Ishikawa (cell line): ENCODE measurements around the gene PRDM7.

ENCODE experiments used
- CEBPB ChIP-seq: IDR thresholded peaks from 2 replicates; pipeline ENCODE4 v1.6.1; 2012
- CREB1 ChIP-seq: IDR thresholded peaks from 2 replicates; pipeline ENCODE4 v1.6.1; 2012; ENCODE audit warnings: low read depth
- EGR1 ChIP-seq: IDR thresholded peaks from 2 replicates; pipeline ENCODE4 v1.6.1; 2012
- EP300 ChIP-seq: IDR thresholded peaks from 2 replicates; pipeline ENCODE4 v1.6.1; 2012; ENCODE audit warnings: borderline replicate concordance
- FOXM1 ChIP-seq: IDR thresholded peaks from 2 replicates; pipeline ENCODE4 v1.6.1; 2012; ENCODE audit warnings: low read depth, borderline replicate concordance
- NFIC ChIP-seq: IDR thresholded peaks from 2 replicates; pipeline ENCODE4 v1.6.1; 2012
- RAD21 ChIP-seq: IDR thresholded peaks from 2 replicates; pipeline ENCODE4 v1.6.1; 2012; ENCODE audit warnings: low read depth
- TAF1 ChIP-seq: IDR thresholded peaks from 2 replicates; pipeline ENCODE4 v1.6.1; 2012; ENCODE audit warnings: low read depth, mild to moderate bottlenecking
- TCF12 ChIP-seq: IDR thresholded peaks from 2 replicates; pipeline ENCODE4 v1.6.1; 2012; ENCODE audit warnings: low read depth
- TEAD4 ChIP-seq: IDR thresholded peaks from 2 replicates; pipeline ENCODE4 v1.6.1; 2012
- YY1 ChIP-seq: IDR thresholded peaks from 2 replicates; pipeline ENCODE4 v1.6.1; 2012; ENCODE audit warnings: low read depth
- ZBTB7A ChIP-seq: IDR thresholded peaks from 2 replicates; pipeline ENCODE4 v1.6.1; 2012; ENCODE audit warnings: low read depth
- TF ChIP-seq, protein P1 (sequence below): IDR thresholded peaks from 2 replicates; pipeline ENCODE4 v1.6.1; 2012
- TF ChIP-seq, protein P2 (sequence below): IDR thresholded peaks from 2 replicates; pipeline ENCODE4 v1.6.1; 2012
- TF ChIP-seq, protein P3 (sequence below): IDR thresholded peaks from 2 replicates; pipeline ENCODE4 v1.6.1; 2012; ENCODE audit warnings: low read depth, mild to moderate bottlenecking

The PRDM7 gene

DNA sequence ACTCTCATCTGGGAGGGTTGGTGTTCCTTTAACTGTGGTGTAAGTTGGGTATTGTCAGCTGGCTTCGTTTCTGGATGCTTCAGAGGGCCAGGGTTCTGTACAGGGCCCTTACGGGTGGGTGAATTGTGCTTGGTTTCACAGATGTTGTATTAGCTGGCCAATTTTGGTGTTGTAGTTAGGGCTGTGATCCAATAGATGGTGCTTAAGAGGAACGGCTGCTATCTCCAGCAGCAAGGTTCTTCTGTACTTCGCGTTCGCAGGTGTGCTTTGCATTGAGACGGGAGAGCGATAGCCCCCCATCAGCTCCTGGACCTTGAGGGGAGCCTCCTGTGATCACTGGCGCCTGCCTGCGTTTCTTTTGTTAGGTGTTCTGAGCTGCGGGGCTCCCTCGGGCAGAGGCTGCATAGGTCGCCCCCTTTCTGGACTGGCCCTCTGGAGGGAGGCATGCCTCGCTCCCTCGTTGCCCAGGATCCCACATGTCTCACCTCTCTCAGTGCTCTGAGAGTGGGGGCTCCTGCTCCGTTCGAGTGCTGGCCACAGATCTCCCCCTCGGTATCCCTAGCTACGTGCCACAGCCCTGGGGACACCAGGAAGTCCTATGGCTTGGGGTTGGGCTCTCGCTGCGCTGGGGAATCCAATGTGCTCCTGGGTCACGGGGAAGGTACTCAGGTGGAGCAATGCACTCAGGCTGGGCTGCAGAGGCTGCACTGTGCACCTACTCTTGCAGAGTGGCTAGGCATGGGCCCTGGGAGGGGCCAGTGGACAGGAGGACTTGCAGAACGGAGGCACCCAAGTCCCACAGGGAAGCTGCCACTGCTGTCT, 837 bp upstream of the PRDM7 start:
- no peak for TF ChIP-seq CREB1
- no peak for TF ChIP-seq TCF12
- no peak for TF ChIP-seq FOXM1
- TF ChIP-seq TAF1: no peak
- no peak for TF ChIP-seq NFIC
- no peak for TF ChIP-seq EP300

DNA sequence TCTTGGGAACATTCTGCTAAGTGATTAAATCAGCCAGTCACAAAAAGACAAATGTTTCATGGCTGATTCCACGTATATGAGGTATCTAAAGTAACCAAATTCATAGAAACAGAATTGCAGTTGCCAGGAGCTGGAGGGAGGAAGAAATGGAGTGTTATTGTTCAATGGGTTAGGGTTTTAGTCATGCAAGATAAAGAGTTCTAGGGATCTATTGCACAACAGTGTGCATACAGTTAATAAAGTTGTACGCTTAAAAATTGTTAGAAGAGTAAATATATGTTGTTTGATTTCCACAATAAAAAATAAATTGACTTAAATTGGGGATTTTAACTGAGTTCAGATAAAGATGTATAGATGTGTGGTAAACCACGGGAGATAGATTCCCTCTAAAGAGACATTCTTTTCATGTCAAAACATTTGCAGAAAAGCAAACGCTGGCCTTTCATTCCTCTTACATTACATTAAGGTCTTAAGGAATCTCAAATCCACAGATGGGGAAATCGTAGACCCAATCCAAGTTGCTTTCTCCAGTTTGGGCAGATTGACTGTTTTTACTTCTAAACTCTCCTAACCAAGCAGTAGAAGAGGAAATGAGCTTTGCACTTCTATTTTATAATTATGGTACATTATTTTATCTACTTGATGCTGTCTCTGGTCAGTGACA, 4.6 kb downstream of the PRDM7 start:
- TF ChIP-seq EGR1 (no peak), TEAD4 (no peak), ZBTB7A (no peak), TCF12 (no peak), RAD21 (no peak), EP300 (no peak), TAF1 (no peak), CREB1 (no peak)
- TF ChIP-seq, protein P1, sequence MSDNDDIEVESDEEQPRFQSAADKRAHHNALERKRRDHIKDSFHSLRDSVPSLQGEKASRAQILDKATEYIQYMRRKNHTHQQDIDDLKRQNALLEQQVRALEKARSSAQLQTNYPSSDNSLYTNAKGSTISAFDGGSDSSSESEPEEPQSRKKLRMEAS: no peak
- TF ChIP-seq, protein P2, sequence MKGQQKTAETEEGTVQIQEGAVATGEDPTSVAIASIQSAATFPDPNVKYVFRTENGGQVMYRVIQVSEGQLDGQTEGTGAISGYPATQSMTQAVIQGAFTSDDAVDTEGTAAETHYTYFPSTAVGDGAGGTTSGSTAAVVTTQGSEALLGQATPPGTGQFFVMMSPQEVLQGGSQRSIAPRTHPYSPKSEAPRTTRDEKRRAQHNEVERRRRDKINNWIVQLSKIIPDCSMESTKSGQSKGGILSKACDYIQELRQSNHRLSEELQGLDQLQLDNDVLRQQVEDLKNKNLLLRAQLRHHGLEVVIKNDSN: no peak

DNA sequence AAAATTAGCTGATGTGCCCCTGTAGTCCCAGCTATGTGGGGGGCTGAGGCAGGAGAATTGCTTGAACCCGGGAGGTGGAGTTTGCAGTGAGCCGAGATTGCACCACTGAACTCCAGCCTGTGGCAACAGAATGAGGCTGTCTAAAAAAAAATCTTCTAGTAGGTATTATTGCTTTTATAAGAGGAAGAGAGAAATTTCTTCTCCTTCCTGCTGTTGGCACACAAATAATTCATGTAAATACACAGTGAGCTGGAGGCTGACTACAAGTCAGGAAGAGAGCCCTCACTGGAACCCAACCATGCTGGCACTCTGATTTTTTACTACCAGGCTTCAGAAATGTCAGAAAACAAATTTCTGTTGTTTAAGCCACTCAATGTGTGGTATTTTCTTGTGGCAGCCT, 6.7 kb downstream of the PRDM7 start:
- TF ChIP-seq, protein P2: no peak
- no peak for TF ChIP-seq EGR1
- no peak for TF ChIP-seq ZBTB7A
- TF ChIP-seq NFIC: no peak

DNA sequence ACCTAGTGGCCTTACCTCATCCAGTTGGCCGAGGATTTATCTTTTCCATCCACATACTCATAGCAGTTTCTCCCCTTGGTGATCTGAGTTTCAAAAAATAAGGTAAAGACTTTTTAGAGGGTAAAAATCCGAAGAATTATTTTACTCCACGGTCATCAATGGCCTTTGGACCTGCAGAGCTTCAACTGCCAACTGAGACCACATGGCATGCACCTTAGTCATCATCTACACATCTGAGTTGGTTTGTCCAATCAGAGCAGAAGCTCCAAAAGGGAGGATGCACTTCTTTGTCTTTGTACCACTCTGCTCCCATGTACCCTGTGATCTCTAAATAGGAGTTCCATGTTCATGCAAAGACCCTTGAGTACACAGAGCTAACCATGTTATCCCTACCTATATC, 15.7 kb downstream of the PRDM7 start:
- TF ChIP-seq, protein P1: no peak
- TF ChIP-seq TEAD4 (no peak), ZBTB7A (no peak), EGR1 (no peak), TCF12 (no peak), YY1 (no peak), TAF1 (no peak), CEBPB (no peak), FOXM1 (no peak), CREB1 (no peak), NFIC (no peak)
- TF ChIP-seq, protein P2: no peak
- TF ChIP-seq, protein P3, sequence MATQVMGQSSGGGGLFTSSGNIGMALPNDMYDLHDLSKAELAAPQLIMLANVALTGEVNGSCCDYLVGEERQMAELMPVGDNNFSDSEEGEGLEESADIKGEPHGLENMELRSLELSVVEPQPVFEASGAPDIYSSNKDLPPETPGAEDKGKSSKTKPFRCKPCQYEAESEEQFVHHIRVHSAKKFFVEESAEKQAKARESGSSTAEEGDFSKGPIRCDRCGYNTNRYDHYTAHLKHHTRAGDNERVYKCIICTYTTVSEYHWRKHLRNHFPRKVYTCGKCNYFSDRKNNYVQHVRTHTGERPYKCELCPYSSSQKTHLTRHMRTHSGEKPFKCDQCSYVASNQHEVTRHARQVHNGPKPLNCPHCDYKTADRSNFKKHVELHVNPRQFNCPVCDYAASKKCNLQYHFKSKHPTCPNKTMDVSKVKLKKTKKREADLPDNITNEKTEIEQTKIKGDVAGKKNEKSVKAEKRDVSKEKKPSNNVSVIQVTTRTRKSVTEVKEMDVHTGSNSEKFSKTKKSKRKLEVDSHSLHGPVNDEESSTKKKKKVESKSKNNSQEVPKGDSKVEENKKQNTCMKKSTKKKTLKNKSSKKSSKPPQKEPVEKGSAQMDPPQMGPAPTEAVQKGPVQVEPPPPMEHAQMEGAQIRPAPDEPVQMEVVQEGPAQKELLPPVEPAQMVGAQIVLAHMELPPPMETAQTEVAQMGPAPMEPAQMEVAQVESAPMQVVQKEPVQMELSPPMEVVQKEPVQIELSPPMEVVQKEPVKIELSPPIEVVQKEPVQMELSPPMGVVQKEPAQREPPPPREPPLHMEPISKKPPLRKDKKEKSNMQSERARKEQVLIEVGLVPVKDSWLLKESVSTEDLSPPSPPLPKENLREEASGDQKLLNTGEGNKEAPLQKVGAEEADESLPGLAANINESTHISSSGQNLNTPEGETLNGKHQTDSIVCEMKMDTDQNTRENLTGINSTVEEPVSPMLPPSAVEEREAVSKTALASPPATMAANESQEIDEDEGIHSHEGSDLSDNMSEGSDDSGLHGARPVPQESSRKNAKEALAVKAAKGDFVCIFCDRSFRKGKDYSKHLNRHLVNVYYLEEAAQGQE: no peak

DNA sequence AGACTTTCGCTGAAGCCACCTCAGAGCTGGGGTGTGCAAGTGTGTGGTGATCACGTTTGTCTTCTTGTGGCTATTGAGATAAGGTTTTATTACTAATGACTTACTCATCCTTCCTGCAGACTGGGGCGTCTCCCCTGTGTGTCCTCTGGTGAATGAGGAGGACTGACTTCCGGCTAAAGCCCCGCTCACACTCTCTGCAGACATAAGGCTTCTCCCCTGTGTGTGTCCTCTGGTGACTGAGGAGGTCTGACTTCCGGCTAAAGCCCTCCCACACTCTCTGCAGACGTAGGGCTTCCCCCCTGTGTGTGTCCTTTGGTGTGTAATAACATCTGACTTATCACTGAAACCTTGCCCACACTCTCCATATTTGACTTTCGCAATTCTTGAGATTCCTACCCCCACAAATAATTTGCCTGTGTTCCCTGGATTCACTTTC, 19.4 kb downstream of the PRDM7 start:
- TF ChIP-seq, protein P1: no peak
- TF ChIP-seq FOXM1: no peak
- TF ChIP-seq, protein P3: no peak
- TF ChIP-seq, protein P2: no peak
- TF ChIP-seq RAD21: no peak
- no peak for TF ChIP-seq CEBPB
- TF ChIP-seq TAF1: no peak
- TF ChIP-seq EP300: no peak
- TF ChIP-seq ZBTB7A: no peak
- no peak for TF ChIP-seq EGR1
- no peak for TF ChIP-seq YY1
- TF ChIP-seq TEAD4: no peak
- no peak for TF ChIP-seq TCF12
- no peak for TF ChIP-seq NFIC
- no peak for TF ChIP-seq CREB1
